GM18507 (cell line): Measurements from ENCODE around the gene MBNL3.

ENCODE experiments used
- DNase-seq: peaks from one replicate; pipeline ENCODE4 v3.0.0; 2011; ENCODE audit warnings: low read depth; ENCODE audit not compliant: insufficient read length; ENCODE audit errors: extremely low spot score
- FAIRE-seq: peaks from 2 replicates; lab custom pipeline; 2011; peaks lifted over from hg19 to GRCh38; lab: Jason Lieb, UNC

Gene MBNL3

GRCh38 chrX:132488819-132489577 lies at the start of gene MBNL3:
Gene MBNL3 (minus strand): TSS chrX:132489038. CDS start chrX:132439611, 49,427 bp downstream.
- FAIRE-seq, result peak; percentile 15
- no peak for DNase-seq

- no peak for FAIRE-seq
- no peak for DNase-seq
Measured at GRCh38 chrX:132533409-132533808, 44.6 kb upstream of the MBNL3 start.

GRCh38 chrX:132532913-132533312 lies 44.1 kb upstream of the MBNL3 start:
- FAIRE-seq (no peak), DNase-seq (no peak)

GRCh38 chrX:132532097-132532496 lies 43.3 kb upstream of the MBNL3 start:
- DNase-seq, result no peak

GRCh38 chrX:132520792-132521191 lies 32.0 kb upstream of the MBNL3 start:
- no peak for FAIRE-seq
- no peak for DNase-seq

More at GRCh38 chrX:132532097-132532496, 43.3 kb upstream of the MBNL3 start:
- FAIRE-seq, result no peak

- DNase-seq, result no peak
- no peak for FAIRE-seq
Measured at GRCh38 chrX:132520213-132520612, 31.4 kb upstream of the MBNL3 start.

GRCh38 chrX:132518401-132518800 lies 29.6 kb upstream of the MBNL3 start:
- DNase-seq (no peak), FAIRE-seq (no peak)

GRCh38 chrX:132508834-132509233 lies 20.0 kb upstream of the MBNL3 start:
- DNase-seq, result no peak
- no peak for FAIRE-seq

GRCh38 chrX:132505116-132505515 lies 16.3 kb upstream of the MBNL3 start:
- DNase-seq, result no peak
- FAIRE-seq, result no peak

- FAIRE-seq (no peak), DNase-seq (no peak)
Measured at GRCh38 chrX:132504417-132504816, 15.6 kb upstream of the MBNL3 start.

- no peak for FAIRE-seq
Measured at GRCh38 chrX:132501606-132502005, 12.8 kb upstream of the MBNL3 start.

GRCh38 chrX:132497432-132497831 lies 8.6 kb upstream of the MBNL3 start:
- no peak for FAIRE-seq

More at GRCh38 chrX:132501606-132502005, 12.8 kb upstream of the MBNL3 start:
- DNase-seq, result no peak

GRCh38 chrX:132493095-132493494 lies 4.3 kb upstream of the MBNL3 start:
- DNase-seq (no peak), FAIRE-seq (no peak)

More at GRCh38 chrX:132497432-132497831, 8.6 kb upstream of the MBNL3 start:
- DNase-seq, result no peak

- peak; percentile 83 for FAIRE-seq
- DNase-seq, result no peak
Measured at GRCh38 chrX:132491191-132491590, 2.4 kb upstream of the MBNL3 start.

- no peak for DNase-seq
- peak; percentile 5 for FAIRE-seq
Measured at GRCh38 chrX:132489578-132490419, 961 bp upstream of the MBNL3 start.

GRCh38 chrX:132488180-132488705 lies 595 bp downstream of the MBNL3 start:
- DNase-seq (no peak), FAIRE-seq (peak; percentile 54)

GRCh38 chrX:132486599-132487178 lies 2.1 kb downstream of the MBNL3 start:
- no peak for DNase-seq
- no peak for FAIRE-seq

- no peak for DNase-seq
- no peak for FAIRE-seq
Measured at GRCh38 chrX:132483951-132484350, 4.9 kb downstream of the MBNL3 start.

- FAIRE-seq (no peak), DNase-seq (no peak)
Measured at GRCh38 chrX:132483488-132483887, 5.3 kb downstream of the MBNL3 start.

GRCh38 chrX:132482632-132483031 lies 6.2 kb downstream of the MBNL3 start:
- no peak for FAIRE-seq
- DNase-seq, result no peak
